ENCODE results near the gene XXYLT1. TPM values are rescaled to one million over a fixed set of nuclear protein-coding genes. Genes with fewer than 3 reads are reported as not detected.

The XXYLT1 gene
- total RNA-seq, 2 donors from 2014 or later, result 1.3 to 4.2 TPM

DNA sequence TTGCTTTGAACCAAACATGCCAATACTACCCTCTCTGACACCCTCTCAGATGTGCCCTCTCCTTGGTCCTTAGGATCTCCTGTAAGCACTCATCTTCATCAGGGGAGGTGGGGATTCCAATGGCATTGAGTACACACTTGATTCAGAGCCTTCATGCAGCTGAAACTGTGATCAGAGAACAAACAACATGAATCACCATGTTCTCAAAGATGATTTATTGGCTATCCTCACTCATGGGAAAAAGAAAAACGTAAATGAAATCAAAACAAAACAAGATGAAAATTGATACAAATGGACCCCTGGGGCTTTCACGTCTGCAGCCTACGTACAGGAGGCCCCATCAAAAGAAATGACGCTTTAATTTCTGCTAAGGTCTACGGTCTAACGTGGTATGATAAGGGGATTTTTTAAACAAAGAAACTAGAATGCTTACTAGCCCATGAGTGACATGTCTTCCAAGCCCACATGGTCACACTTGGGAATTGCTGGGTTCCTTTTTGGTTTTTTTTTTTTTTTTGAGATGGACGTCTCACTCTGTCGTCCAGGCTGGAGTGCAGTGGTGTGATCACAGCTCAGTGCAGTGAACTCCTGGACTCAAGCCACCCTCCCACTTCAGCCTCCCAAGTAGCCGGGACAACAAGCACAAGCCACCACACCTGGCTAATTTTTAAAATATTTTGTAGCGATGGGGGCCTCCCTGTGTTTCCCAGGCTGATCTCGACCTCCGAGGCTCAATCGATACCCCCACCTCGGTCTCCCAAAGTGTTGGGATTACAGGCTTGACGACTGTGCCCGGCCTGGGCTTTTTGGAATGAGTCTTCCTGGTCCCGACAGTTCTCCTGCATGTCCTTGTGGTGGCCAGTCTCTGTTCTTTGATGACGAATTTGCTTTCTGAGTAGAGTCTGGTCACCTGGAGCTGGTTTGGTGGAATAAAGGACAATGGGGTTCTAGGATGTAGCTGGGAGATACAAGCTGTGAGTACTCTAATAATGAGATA lies 202.6 kb downstream of the XXYLT1 start:
- WGBS, 2 donors, result 87 to 88% methylated on average over 18 of the region's 18 CpGs
- DNase-seq (peak in 1 of 4 donors; percentile 3), ATAC-seq (no peak)
- intact Hi-C loops (cut with DNase I), result no loop called here
- H3K9me3 ChIP-seq, result no peaks in the 10 kb centered on the region
- H3K4me3 ChIP-seq, result no peak overlapping the region
- no peaks in the 10 kb centered on the region for H3K4me1 ChIP-seq
- H3K27me3 ChIP-seq, result no peaks in the 10 kb centered on the region
- no peak for TF ChIP-seq CTCF (IDR thresholded peaks at IDR 0.05)
- no peak for TF ChIP-seq POLR2A (IDR thresholded peaks at IDR 0.05)
- H3K36me3 ChIP-seq (replicated peaks in 1 of 2; ENCODE audit: insufficient read depth in 1 of 2, low read depth in 2 of 2), result no peaks in the 10 kb centered on the region
- H3K27ac ChIP-seq, result no peak overlapping the region

DNA sequence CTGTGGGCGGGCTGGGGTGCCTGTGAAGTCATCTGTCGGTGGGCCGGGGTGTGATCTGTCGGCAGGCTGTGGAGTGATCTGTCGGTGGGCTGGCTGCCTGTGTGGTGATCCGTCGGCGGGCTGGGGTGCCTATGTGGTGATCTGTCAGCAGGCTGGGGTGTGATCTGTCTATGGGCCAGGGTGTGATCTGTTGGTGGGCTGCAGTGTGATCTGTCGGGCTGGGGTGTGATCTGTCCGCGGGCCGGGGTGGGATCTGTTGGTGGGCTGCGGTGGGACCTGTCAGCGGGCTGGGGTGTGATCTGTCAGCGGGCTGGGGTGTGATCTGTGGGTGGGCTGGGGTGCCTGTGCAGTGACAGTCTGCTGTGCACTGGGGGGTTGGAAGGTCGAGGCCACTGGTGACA lies 204.5 kb downstream of the XXYLT1 start:
- WGBS, 2 donors, result 94 to 97% methylated on average over 3 to 8 of the region's 16 CpGs
- ATAC-seq (no peak), DNase-seq (peak in 1 of 4 donors; percentile 3)
- H3K27ac ChIP-seq, result no peak overlapping the region
- intact Hi-C loops (cut with DNase I), result no loop called here
- H3K27me3 ChIP-seq, result no peaks in the 10 kb centered on the region
- H3K4me3 ChIP-seq, result no peak overlapping the region
- H3K36me3 ChIP-seq (replicated peaks in 1 of 2; ENCODE audit: insufficient read depth in 1 of 2, low read depth in 2 of 2), result no peaks in the 10 kb centered on the region
- H3K4me1 ChIP-seq, result no peaks in the 10 kb centered on the region
- no peaks in the 10 kb centered on the region for H3K9me3 ChIP-seq
- no peak for TF ChIP-seq POLR2A (IDR thresholded peaks at IDR 0.05)
- TF ChIP-seq CTCF (IDR thresholded peaks at IDR 0.05), result no peak

GRCh38 chr3:195065864-195066185 lies 205.1 kb downstream of the XXYLT1 start:
- TF ChIP-seq CTCF (IDR thresholded peaks at IDR 0.05) (no peak), POLR2A (IDR thresholded peaks at IDR 0.05) (no peak)

GRCh38 chr3:195065142-195065863 lies 205.7 kb downstream of the XXYLT1 start:
- Histone ChIP-seq H3K36me3 (replicated peaks in 1 of 2; ENCODE audit: insufficient read depth in 1 of 2, low read depth in 2 of 2) (no peaks in the 10 kb centered on the region), H3K27ac (no peak overlapping the region), H3K27me3 (no peaks in the 10 kb centered on the region), H3K4me1 (no peaks in the 10 kb centered on the region), H3K9me3 (no peaks in the 10 kb centered on the region), H3K4me3 (no peak overlapping the region)
- ATAC-seq (no peak), DNase-seq (no peak)
- intact Hi-C loops (cut with DNase I), result no loop called here
- WGBS, 2 donors, result 88 to 91% methylated on average over 11 to 26 of the region's 42 CpGs
- TF ChIP-seq CTCF (IDR thresholded peaks at IDR 0.05) (no peak), POLR2A (IDR thresholded peaks at IDR 0.05) (no peak)

More at GRCh38 chr3:195065864-195066185, 205.1 kb downstream of the XXYLT1 start:
- no peak for ATAC-seq
- 96% methylated on average over 5 of the region's 13 CpGs; no CpG with 5 or more reads in 1 of the 2 donors for WGBS, 2 donors
- H3K27ac ChIP-seq, result no peak overlapping the region
- intact Hi-C loops (cut with DNase I), result no loop called here
- no peaks in the 10 kb centered on the region for H3K9me3 ChIP-seq
- H3K27me3 ChIP-seq, result no peaks in the 10 kb centered on the region
- peak in 1 of 4 donors; percentile 3 for DNase-seq
- H3K36me3 ChIP-seq (replicated peaks in 1 of 2; ENCODE audit: insufficient read depth in 1 of 2, low read depth in 2 of 2), result no peaks in the 10 kb centered on the region
- H3K4me3 ChIP-seq, result no peak overlapping the region
- no peaks in the 10 kb centered on the region for H3K4me1 ChIP-seq
